ENCODE results near the gene CENATAC.
"Not testable (repeated sequence)": the region's sequence is repeated elsewhere in the genome, so short reads cannot be mapped to it uniquely, and the experiment has no call there.

DNA sequence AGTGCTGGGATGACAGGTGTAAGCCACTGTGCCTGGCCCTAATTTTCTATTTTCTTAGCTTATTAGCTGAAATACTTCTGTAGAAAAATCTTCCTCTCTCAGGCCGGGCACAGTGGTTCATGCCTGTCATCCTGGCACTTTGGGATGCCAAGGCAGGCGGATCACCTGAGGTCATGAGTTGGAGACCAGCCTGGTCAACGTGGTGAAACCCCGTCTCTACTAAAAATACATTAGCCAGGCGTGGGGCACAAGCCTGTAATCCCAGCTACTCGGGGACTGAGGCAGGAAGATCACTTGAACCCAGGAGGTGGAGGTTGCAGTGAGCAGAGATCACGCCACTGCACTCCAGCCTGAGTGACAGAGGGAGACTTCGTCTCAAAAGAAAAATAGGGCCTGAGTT is 13.6 kb upstream of the CENATAC start:
- TF ChIP-seq, protein P1, sequence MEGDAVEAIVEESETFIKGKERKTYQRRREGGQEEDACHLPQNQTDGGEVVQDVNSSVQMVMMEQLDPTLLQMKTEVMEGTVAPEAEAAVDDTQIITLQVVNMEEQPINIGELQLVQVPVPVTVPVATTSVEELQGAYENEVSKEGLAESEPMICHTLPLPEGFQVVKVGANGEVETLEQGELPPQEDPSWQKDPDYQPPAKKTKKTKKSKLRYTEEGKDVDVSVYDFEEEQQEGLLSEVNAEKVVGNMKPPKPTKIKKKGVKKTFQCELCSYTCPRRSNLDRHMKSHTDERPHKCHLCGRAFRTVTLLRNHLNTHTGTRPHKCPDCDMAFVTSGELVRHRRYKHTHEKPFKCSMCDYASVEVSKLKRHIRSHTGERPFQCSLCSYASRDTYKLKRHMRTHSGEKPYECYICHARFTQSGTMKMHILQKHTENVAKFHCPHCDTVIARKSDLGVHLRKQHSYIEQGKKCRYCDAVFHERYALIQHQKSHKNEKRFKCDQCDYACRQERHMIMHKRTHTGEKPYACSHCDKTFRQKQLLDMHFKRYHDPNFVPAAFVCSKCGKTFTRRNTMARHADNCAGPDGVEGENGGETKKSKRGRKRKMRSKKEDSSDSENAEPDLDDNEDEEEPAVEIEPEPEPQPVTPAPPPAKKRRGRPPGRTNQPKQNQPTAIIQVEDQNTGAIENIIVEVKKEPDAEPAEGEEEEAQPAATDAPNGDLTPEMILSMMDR (IDR thresholded peaks at IDR 0.05), result not testable (repeated sequence)
- not testable (repeated sequence) for TF ChIP-seq POLR2A (IDR thresholded peaks at IDR 0.05)

Data from thyroid gland (tissue), 4 donors.